Activated CD4-positive, alpha-beta T cell treated with anti-CD3 and anti-CD28 coated beads, Interleukin-2, amount 10 ng/mL, durations not matched to agents 24 days and 14 days (primary cell): ENCODE measurements around the gene PRCC. TPM values are rescaled to one million over a fixed set of nuclear protein-coding genes. Genes with fewer than 3 reads are reported as not detected.

Experiments
- DNase-seq: peaks from one replicate; pipeline ENCODE4 v3.0.0; 2022
- H3K27ac Mint-ChIP-seq: one replicate; pipeline ENCODE4 v1.8.0; 2022; ENCODE audit warnings: mild to moderate bottlenecking, mixed read lengths
- H3K27me3 Mint-ChIP-seq: one replicate; pipeline ENCODE4 v1.8.0; 2022; ENCODE audit warnings: mixed read lengths
- H3K36me3 Mint-ChIP-seq: one replicate; pipeline ENCODE4 v1.8.0; 2022; ENCODE audit warnings: low read depth, mild to moderate bottlenecking, mixed read lengths
- H3K4me1 Mint-ChIP-seq: one replicate; pipeline ENCODE4 v1.8.0; 2021; ENCODE audit warnings: mixed read lengths
- H3K4me3 Mint-ChIP-seq: one replicate; pipeline ENCODE4 v1.8.0; 2022; ENCODE audit warnings: mild to moderate bottlenecking, moderate library complexity, mixed read lengths
- H3K9me3 Mint-ChIP-seq: one replicate; pipeline ENCODE4 v1.8.0; 2021; ENCODE audit warnings: mixed read lengths
- intact Hi-C: fragments of 100-400 bp; cut with micrococcal nuclease; formaldehyde crosslinking; loops from one replicate; pipeline ENCODE4 v1.15.1; 2023
- total RNA-seq: library from RNA; stranded (reverse); gene quantifications from 2 replicates; pipeline ENCODE4 v1.2.3, GENCODE V29; 2022

Gene PRCC
- total RNA-seq, 1 donor from 2014 or later: 120 TPM

- no peak for DNase-seq
- Mint-ChIP-seq H3K27me3 (no peaks in the 10 kb centered on the region), H3K9me3 (no peaks in the 10 kb centered on the region), H3K27ac (no peak overlapping the region), H3K4me3 (no peak overlapping the region), H3K4me1 (peaks cover 43% of the 10 kb centered on the region), H3K36me3 (peaks cover 38% of the 10 kb centered on the region)
- intact Hi-C loops: no loop called here
Observed at GRCh38 chr1:156776942-156777341, 9.6 kb downstream of the PRCC start.

DNA sequence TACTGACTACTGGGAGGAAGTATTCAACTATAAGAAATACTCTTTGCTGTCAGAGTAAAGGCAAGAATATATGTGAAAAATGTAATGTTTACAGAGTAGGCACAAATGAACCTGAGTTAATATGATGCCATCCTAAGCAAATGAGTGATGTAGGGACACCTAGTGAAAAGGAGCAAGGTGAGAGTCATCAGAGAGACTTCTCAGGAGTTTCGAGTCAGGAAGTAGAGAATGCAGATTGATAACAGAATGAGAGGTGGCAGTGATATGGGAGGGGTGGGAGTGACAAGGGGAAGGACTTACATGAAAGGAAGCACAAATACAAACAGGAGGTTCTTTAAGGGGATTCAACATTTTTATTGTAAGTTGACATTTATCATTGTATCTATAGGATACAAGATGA is 10.2 kb downstream of the PRCC start:
- Mint-ChIP-seq H3K4me1 (peaks cover 39% of the 10 kb centered on the region), H3K36me3 (peaks cover 41% of the 10 kb centered on the region), H3K27me3 (no peaks in the 10 kb centered on the region), H3K4me3 (no peak overlapping the region), H3K9me3 (no peaks in the 10 kb centered on the region), H3K27ac (no peak overlapping the region)
- intact Hi-C loops: no loop called here
- DNase-seq: no peak

GRCh38 chr1:156781585-156782186 is 14.4 kb downstream of the PRCC start:
- peaks cover 45% of the 10 kb centered on the region for H3K36me3 Mint-ChIP-seq
- intact Hi-C loops: no loop called here
- no peak overlapping the region for H3K4me3 Mint-ChIP-seq
- no peak overlapping the region for H3K27ac Mint-ChIP-seq
- H3K9me3 Mint-ChIP-seq: no peaks in the 10 kb centered on the region
- H3K27me3 Mint-ChIP-seq: no peaks in the 10 kb centered on the region
- H3K4me1 Mint-ChIP-seq: peaks cover 25% of the 10 kb centered on the region
- no peak for DNase-seq

DNA sequence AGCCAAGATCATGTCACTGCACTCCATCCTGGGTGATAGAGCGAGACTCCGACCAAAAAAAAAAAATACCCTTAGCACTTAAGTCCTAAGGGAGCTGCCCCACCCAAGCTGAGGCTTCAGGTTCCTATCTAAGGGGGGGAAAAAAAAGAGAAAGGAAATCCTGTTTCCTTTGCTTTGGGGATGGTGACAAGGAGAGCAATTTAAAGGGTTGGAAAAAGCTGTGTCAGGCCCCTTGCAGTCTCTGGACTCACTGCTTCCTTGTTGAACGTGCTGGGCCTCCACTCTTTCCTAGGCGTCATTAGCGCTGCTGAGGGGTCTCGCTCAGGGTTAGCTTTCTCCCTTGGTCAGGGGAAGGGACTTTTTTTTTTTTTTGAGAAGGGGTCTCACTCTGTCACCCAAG is 18.1 kb downstream of the PRCC start:
- Mint-ChIP-seq H3K4me3 (no peak overlapping the region), H3K27me3 (no peaks in the 10 kb centered on the region), H3K4me1 (peaks cover 19% of the 10 kb centered on the region), H3K27ac (no peak overlapping the region), H3K36me3 (peaks cover 60% of the 10 kb centered on the region), H3K9me3 (no peaks in the 10 kb centered on the region)
- DNase-seq: no peak
- intact Hi-C loops: no loop called here

- intact Hi-C loops: no loop called here
- Mint-ChIP-seq H3K9me3 (no peaks in the 10 kb centered on the region), H3K4me1 (peaks cover 12% of the 10 kb centered on the region), H3K36me3 (peaks cover 57% of the 10 kb centered on the region), H3K4me3 (no peak overlapping the region), H3K27me3 (no peaks in the 10 kb centered on the region), H3K27ac (no peak overlapping the region)
- no peak for DNase-seq
Observed at GRCh38 chr1:156786640-156787039, 19.3 kb downstream of the PRCC start.

GRCh38 chr1:156788136-156788535 is 20.8 kb downstream of the PRCC start:
- intact Hi-C loops: no loop called here
- Mint-ChIP-seq H3K9me3 (no peaks in the 10 kb centered on the region), H3K4me1 (peaks cover 8% of the 10 kb centered on the region), H3K27me3 (no peaks in the 10 kb centered on the region), H3K27ac (no peak overlapping the region), H3K4me3 (no peak overlapping the region), H3K36me3 (peaks cover 50% of the 10 kb centered on the region)
- DNase-seq: no peak

DNA sequence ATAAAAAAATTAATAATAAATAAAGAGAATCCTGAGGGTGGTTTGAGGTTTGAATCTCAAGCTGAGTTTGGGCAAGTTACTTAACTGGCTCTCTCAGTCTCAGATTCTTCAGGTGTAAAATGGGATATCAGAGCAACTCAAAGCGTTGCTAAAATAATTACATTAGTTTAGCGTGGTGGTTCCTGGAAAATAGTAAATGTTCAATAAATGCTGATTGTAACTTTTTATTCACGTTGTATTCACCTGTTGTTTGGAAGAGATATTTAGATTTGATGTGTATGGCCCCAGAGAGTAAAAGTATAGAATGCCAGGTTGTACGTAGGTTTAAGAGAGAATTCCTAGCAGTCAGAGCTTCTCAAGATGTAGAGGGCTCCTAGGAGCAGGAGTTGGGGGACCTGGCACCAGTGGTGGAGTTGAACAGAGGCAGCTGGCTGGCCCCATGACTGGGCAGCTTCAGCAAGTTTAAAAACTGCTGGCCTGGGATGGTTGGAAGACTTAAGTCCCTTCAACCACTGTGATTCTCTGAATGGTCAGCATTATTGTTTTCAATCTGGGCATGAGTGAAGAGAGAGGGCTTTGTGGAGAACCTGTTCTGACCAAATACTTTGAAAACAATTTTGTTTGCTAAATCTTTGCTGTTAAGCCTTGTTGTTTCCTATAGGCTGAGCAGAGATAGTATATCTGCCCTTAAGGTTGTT is 22.4 kb downstream of the PRCC start:
- Mint-ChIP-seq H3K4me1 (peaks cover 8% of the 10 kb centered on the region), H3K36me3 (peaks cover 52% of the 10 kb centered on the region), H3K4me3 (no peak overlapping the region), H3K27me3 (no peaks in the 10 kb centered on the region), H3K9me3 (no peaks in the 10 kb centered on the region), H3K27ac (no peak overlapping the region)
- intact Hi-C loops: no loop called here
- DNase-seq: no peak

- H3K4me3 Mint-ChIP-seq: no peak overlapping the region
- H3K9me3 Mint-ChIP-seq: no peaks in the 10 kb centered on the region
- peaks cover 59% of the 10 kb centered on the region for H3K36me3 Mint-ChIP-seq
- no peak for DNase-seq
- intact Hi-C loops: loop anchor here (5.0 kb wide), 1 partner anchor 128 kb away; the partner anchor contains the start of gene LRRC71
- H3K27ac Mint-ChIP-seq: no peak overlapping the region
- peaks cover 2% of the 10 kb centered on the region for H3K4me1 Mint-ChIP-seq
- no peaks in the 10 kb centered on the region for H3K27me3 Mint-ChIP-seq
Observed at GRCh38 chr1:156794506-156795373, 27.4 kb downstream of the PRCC start.

DNA sequence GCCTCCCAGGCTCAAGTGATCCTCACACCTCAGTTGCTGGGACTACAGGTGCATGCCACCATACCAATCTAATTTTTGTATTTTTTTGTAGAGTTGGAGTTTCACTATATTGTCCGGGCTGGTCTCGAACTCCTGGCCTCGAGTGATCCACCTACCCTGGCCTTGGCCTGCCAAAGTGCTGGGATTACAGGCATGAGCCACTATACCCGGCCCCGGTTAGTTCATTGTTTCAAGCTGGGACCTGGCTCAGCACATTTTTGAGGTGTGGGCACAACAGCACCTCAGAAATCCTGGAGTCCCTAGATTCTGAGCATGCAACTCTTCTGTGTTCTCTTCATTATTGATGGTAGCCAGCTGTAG is 28.0 kb downstream of the PRCC start:
- DNase-seq: no peak
- Mint-ChIP-seq H3K27ac (no peak overlapping the region), H3K36me3 (peaks cover 59% of the 10 kb centered on the region), H3K27me3 (no peaks in the 10 kb centered on the region), H3K4me3 (no peak overlapping the region), H3K4me1 (peaks cover 4% of the 10 kb centered on the region), H3K9me3 (no peaks in the 10 kb centered on the region)
- intact Hi-C loops: loop anchor here (5.0 kb wide), 1 partner anchor 127 kb away; the partner anchor contains the start of gene LRRC71

GRCh38 chr1:156795787-156796186 is 28.5 kb downstream of the PRCC start:
- intact Hi-C loops: loop anchor here (2.0 to 5.0 kb wide), 2 partner anchors 17 to 127 kb away; partner anchors contain the start of gene LRRC71
- Mint-ChIP-seq H3K27me3 (no peaks in the 10 kb centered on the region), H3K27ac (no peak overlapping the region), H3K36me3 (peaks cover 61% of the 10 kb centered on the region), H3K4me3 (no peak overlapping the region), H3K9me3 (no peaks in the 10 kb centered on the region), H3K4me1 (peaks cover 6% of the 10 kb centered on the region)
- no peak for DNase-seq

DNA sequence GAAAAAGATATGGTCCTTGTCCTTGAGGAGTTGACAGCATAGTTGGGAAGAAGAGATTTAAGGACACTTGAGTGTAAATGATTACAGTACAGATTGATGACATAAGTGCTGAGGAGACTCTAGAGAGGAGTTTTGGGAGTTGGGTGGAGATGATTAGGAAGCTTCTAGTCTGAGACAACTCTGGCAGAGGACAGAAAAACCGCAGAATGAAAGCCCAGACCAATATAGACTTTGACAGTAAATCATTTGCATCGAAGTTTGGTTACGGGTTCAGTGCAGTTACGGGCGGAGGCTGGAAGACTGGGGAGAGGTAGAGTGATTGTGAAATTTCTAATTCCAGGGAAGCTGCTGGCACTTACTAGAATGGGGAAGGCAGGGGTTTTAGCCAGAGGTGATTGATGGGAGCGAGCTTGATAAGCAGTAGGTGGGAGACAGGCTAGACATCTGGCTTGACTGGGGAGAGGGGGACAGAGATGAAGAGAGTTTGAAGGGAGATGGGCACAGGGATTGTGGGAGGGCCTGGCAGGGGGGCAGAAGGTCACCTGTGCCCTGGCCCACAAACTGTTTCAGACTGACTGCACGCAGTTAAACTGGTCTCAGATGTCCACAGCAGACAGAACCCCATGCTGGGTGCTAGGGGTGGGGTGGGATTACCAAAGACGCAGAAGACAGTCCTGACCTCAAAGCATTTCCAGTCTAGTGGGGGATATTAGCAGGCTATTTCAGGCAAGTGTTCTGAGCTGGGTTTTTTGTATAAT is 29.2 kb downstream of the PRCC start:
- Mint-ChIP-seq H3K9me3 (no peaks in the 10 kb centered on the region), H3K27me3 (no peaks in the 10 kb centered on the region), H3K36me3 (peaks cover 61% of the 10 kb centered on the region), H3K4me1 (peaks cover 11% of the 10 kb centered on the region), H3K4me3 (no peak overlapping the region), H3K27ac (no peak overlapping the region)
- DNase-seq: no peak
- intact Hi-C loops: loop anchor here (1.0 to 5.0 kb wide), 4 partner anchors 16 to 126 kb away; partner anchors contain the start of genes LRRC71 and NTRK1

DNA sequence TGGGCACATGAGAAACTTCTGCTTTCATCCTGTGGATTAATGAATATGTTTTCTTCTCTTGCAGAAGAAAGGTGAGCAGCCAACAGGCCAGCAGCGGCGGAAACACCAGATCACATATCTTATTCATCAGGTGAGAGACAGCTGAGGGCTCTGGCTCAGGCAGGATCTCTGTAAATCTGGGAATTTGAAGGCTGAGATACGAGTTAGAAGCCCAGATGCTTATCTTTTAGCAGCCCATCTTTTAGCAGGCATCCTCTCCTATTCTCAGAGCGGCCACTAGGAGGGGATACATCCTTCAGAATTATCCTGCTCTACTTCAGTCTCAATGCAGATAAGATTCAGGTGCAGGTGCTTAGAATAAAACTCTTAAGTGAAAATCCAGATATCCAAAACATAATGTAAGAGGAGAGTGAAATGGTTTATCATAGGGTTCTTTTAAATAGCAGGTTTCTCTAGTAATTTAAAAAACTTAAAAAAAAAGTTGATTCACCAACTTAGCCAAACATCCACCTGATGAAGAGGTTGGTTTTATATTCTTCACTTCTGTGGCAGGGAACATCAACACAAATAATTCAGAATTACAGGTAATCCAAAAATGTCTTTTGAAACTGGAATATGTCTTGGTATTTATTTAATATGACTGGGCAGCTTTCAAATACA is 30.0 kb downstream of the PRCC start:
- H3K9me3 Mint-ChIP-seq: no peaks in the 10 kb centered on the region
- H3K27me3 Mint-ChIP-seq: no peaks in the 10 kb centered on the region
- intact Hi-C loops: loop anchor here (1.0 to 5.0 kb wide), 4 partner anchors 15 to 125 kb away; partner anchors contain the start of genes LRRC71 and NTRK1
- peaks cover 17% of the 10 kb centered on the region for H3K4me1 Mint-ChIP-seq
- H3K36me3 Mint-ChIP-seq: peaks cover 59% of the 10 kb centered on the region
- no peak overlapping the region for H3K27ac Mint-ChIP-seq
- H3K4me3 Mint-ChIP-seq: no peak overlapping the region
- DNase-seq: peak; percentile 90
